Measurements from ENCODE around the gene EIF1AD.

EIF1AD gene

DNA sequence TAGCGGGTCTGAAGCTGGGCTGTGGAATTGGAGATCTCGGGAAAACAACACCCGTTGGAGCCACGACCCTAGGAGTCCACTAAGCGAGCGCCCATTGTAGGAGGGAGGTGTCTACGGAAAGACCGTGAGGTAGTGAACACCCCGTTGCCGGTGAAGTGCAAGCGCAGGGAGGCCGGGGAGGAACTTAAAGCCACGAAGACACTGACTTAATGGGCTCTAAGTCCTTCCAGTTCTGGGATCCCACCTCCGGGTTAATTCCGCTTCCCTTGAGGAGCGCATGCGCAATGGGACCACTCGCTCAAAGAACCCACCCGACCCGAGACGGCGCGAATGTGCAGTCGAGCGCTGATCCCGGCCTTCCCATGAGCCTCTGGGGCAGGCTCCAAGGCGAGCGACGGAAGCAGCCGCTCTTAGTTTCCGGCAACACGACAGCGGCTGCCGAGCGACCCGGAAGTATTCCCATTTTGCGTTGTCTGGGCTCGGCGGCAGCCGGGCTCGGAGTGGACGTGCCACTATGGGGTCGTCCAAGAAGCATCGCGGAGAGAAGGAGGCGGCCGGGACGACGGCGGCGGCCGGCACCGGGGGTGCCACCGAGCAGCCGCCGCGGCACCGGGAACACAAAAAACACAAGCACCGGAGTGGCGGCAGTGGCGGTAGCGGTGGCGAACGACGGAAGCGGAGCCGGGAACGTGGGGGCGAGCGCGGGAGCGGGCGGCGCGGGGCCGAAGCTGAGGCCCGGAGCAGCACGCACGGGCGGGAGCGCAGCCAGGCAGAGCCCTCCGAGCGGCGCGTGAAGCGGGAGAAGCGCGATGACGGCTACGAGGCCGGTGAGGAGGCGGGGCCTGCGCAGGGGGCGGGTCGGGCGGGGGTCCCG lies 40.5 kb downstream of the EIF1AD start, which contains the start of gene SART1:
Gene SART1 (plus strand): TSS at position 468 of the 874 bp plus-strand sequence. CDS start 47 bp downstream, at position 515.
- TF ChIP-seq FOXP2 (optimal IDR thresholded peaks at IDR 0.05; ENCODE audit: borderline replicate concordance, extremely low read depth, extremely low read length, insufficient read depth) (peak; percentile 75), SIN3A (IDR thresholded peaks at IDR 0.05; ENCODE audit: borderline replicate concordance, insufficient read depth, low read length) (0 out of 2 replicates have a peak, but pooled peaks have one; percentile 65), TAF1 (IDR thresholded peaks at IDR 0.05; ENCODE audit: borderline replicate concordance, insufficient read depth, low read length) (peak; percentile 92; the same call in 1 of the 2 replicates), POLR2AphosphoS5 (IDR thresholded peaks at IDR 0.05; ENCODE audit: low read depth, low read length) (peak; percentile 99)
- TF ChIP-seq, protein P1, sequence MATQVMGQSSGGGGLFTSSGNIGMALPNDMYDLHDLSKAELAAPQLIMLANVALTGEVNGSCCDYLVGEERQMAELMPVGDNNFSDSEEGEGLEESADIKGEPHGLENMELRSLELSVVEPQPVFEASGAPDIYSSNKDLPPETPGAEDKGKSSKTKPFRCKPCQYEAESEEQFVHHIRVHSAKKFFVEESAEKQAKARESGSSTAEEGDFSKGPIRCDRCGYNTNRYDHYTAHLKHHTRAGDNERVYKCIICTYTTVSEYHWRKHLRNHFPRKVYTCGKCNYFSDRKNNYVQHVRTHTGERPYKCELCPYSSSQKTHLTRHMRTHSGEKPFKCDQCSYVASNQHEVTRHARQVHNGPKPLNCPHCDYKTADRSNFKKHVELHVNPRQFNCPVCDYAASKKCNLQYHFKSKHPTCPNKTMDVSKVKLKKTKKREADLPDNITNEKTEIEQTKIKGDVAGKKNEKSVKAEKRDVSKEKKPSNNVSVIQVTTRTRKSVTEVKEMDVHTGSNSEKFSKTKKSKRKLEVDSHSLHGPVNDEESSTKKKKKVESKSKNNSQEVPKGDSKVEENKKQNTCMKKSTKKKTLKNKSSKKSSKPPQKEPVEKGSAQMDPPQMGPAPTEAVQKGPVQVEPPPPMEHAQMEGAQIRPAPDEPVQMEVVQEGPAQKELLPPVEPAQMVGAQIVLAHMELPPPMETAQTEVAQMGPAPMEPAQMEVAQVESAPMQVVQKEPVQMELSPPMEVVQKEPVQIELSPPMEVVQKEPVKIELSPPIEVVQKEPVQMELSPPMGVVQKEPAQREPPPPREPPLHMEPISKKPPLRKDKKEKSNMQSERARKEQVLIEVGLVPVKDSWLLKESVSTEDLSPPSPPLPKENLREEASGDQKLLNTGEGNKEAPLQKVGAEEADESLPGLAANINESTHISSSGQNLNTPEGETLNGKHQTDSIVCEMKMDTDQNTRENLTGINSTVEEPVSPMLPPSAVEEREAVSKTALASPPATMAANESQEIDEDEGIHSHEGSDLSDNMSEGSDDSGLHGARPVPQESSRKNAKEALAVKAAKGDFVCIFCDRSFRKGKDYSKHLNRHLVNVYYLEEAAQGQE (IDR thresholded peaks at IDR 0.05; ENCODE audit: insufficient read depth in 1 of 2, low read depth in 2 of 2, low read length in 2 of 2) = 0 out of 4 replicates have a peak, but pooled peaks of 1 of the 2 experiments have one; percentile 20

DNA sequence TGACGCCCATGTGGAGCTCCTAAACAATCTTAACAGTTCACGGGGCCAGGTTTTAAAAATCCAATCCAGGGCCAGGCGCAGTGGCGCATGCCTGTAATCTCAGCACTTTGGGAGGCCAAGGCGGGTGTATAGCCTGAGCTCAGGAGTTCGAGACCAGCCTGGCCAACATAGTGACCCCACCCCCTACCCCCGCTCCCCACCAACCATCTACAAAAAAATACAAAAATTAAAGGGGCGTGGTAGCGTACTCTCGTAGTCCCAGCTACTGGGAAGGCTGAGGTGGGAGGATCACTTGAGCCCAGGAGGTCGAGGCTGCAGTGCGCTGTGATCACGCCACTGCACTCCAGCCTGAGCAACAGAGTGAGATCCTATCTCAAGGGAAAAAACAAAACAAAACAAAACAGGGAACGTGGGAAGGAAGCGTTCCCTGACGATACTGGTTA lies 41.1 kb downstream of the EIF1AD start:
- no peak for TF ChIP-seq SIN3A (IDR thresholded peaks at IDR 0.05; ENCODE audit: borderline replicate concordance, insufficient read depth, low read length)
- TF ChIP-seq POLR2AphosphoS5 (IDR thresholded peaks at IDR 0.05; ENCODE audit: low read depth, low read length) = no peak
- TF ChIP-seq, protein P1 (IDR thresholded peaks at IDR 0.05; ENCODE audit: insufficient read depth in 1 of 2, low read depth in 2 of 2, low read length in 2 of 2) = no peak
- no peak for TF ChIP-seq FOXP2 (optimal IDR thresholded peaks at IDR 0.05; ENCODE audit: borderline replicate concordance, extremely low read depth, extremely low read length, insufficient read depth)
- TF ChIP-seq TAF1 (IDR thresholded peaks at IDR 0.05; ENCODE audit: borderline replicate concordance, insufficient read depth, low read length) = no peak

DNA sequence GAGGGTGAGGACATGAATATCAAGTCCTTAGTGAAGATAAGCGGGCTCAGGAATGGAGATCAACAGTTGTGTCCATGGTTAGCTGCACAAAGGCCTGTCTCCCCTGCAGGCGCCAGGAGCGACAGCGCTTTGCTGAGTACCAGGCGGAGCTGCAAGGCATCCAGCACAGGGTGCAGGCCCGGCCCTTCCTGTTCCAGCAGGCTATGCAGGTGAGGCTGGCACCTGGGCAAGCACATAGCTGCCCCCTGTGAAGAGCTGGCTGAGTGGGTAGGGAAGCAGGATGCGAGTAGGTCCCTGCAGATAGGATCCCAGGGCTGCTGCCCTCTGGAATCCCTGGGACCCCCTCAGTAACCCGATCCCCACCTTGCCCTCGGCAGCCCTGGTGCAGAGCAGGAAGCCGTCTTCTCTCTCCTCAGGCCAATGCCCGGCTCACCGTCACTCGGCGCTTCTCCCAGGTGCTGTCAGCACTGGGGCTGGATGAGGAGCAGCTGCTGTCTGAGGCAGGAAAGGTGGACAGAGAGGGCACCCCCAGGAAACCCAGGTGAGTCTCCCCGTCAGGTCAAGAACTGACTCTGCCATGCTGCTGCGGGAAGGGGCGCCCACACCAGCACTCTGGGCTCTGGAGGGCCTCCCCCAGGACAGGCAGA lies 43.1 kb downstream of the EIF1AD start:
- no peak for TF ChIP-seq TAF1 (IDR thresholded peaks at IDR 0.05; ENCODE audit: borderline replicate concordance, insufficient read depth, low read length)
- TF ChIP-seq, protein P1 (IDR thresholded peaks at IDR 0.05; ENCODE audit: insufficient read depth in 1 of 2, low read depth in 2 of 2, low read length in 2 of 2) = no peak
- no peak for TF ChIP-seq POLR2AphosphoS5 (IDR thresholded peaks at IDR 0.05; ENCODE audit: low read depth, low read length)
- TF ChIP-seq FOXP2 (optimal IDR thresholded peaks at IDR 0.05; ENCODE audit: borderline replicate concordance, extremely low read depth, extremely low read length, insufficient read depth) = no peak
- no peak for TF ChIP-seq SIN3A (IDR thresholded peaks at IDR 0.05; ENCODE audit: borderline replicate concordance, insufficient read depth, low read length)

DNA sequence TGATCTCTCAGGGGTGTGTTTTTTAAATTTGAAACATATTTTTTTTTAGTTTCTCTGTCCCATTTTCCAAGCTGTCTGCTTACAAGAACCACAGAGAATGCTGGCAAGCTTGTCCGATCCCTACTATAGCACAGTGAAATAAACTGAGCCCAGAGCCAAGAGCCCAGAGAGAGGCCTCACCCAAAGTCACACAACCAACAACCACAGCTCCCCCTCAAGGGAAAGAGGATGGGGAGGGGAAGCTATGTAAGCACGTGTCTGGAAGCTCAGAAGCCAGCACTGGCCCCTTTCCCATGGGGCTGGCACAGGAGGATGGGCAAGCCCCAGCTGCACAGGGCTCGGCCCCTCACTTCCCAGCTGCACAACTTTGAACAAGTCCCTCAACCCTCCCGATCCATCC lies 43.7 kb downstream of the EIF1AD start:
- TF ChIP-seq SIN3A (IDR thresholded peaks at IDR 0.05; ENCODE audit: borderline replicate concordance, insufficient read depth, low read length) (no peak), TAF1 (IDR thresholded peaks at IDR 0.05; ENCODE audit: borderline replicate concordance, insufficient read depth, low read length) (no peak), POLR2AphosphoS5 (IDR thresholded peaks at IDR 0.05; ENCODE audit: low read depth, low read length) (no peak)

DNA sequence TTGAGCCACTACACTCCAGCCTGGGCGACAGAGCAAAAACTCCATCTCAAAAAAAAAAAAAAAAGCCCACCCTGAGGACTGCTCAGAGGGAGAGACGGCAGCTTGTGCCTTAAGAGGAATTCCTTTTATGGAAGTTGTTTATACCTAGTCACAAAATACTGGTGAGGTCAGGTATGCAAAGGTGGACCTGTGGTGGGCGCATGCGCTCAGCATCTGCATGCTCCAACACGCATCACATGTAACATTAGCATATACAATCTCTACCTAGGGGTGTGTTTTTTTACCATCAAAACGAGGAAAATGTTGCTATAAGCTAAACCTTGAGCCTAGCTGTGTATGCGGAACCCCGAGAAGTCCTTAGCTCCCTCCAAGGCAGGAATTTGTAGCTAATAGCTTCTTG lies 47.2 kb downstream of the EIF1AD start:
- TF ChIP-seq SIN3A (IDR thresholded peaks at IDR 0.05; ENCODE audit: borderline replicate concordance, insufficient read depth, low read length) (no peak), POLR2AphosphoS5 (IDR thresholded peaks at IDR 0.05; ENCODE audit: low read depth, low read length) (no peak), FOXP2 (optimal IDR thresholded peaks at IDR 0.05; ENCODE audit: borderline replicate concordance, extremely low read depth, extremely low read length, insufficient read depth) (no peak), TAF1 (IDR thresholded peaks at IDR 0.05; ENCODE audit: borderline replicate concordance, insufficient read depth, low read length) (no peak)
- TF ChIP-seq, protein P1 (IDR thresholded peaks at IDR 0.05; ENCODE audit: insufficient read depth in 1 of 2, low read depth in 2 of 2, low read length in 2 of 2) = no peak
